Stomach (tissue), 4 donors: ENCODE measurements around the gene IMPDH1.

ENCODE experiments used
- CTCF ChIP-seq, 7 experiments: fragments of 450-650 bp in 4 of 7; fragments of 200-600 bp in 3 of 7; sonication (generic) in 3 of 7; IDR thresholded peaks; one replicate each; pipeline ENCODE4 v1.5.1; 2016 to 2019; ENCODE audit warnings: antibody characterized with exemption in 7 of 7, control low read depth in 2 of 7, mild to moderate bottlenecking in 1 of 7
- EP300 ChIP-seq: sonication (generic); formaldehyde crosslinking; IDR thresholded peaks from one replicate; pipeline ENCODE4 v1.6.1; 2017; ENCODE audit warnings: antibody characterized with exemption
- POLR2A ChIP-seq, 4 donors: fragments of 450-650 bp; IDR thresholded peaks; one replicate each; pipeline ENCODE4 v1.6.1; 2016; ENCODE audit warnings: antibody characterized with exemption in 4 of 4, control low read depth in 2 of 4, mild to moderate bottlenecking in 1 of 4, moderate library complexity in 1 of 4

- TF ChIP-seq CTCF (IDR thresholded peaks at IDR 0.05) (peak in 5 of 7 experiments; percentile 61 to 81 (median 79)), POLR2A (IDR thresholded peaks at IDR 0.05) (no peak), EP300 (no peak)
Observed at GRCh38 chr7:128387216-128388144, 22.3 kb downstream of the IMPDH1 start.
